HepG2 (cell line): ENCODE measurements around the gene CCDC178.

Source experiments
- CHCHD3 ChIP-seq: sonication (generic); formaldehyde crosslinking; IDR thresholded peaks from 2 replicates; pipeline ENCODE4 v1.8.0; 2022; ENCODE audit warnings: mild to moderate bottlenecking, missing genetic modification reagents, moderate library complexity
- KLF13 ChIP-seq: sonication (generic); formaldehyde crosslinking; IDR thresholded peaks from 2 replicates; pipeline ENCODE4 v1.4.0; 2020; ENCODE audit warnings: mild to moderate bottlenecking, missing genetic modification reagents
- MED8 ChIP-seq: sonication (generic); formaldehyde crosslinking; IDR thresholded peaks from 2 replicates; pipeline ENCODE4 v1.8.1; 2023; ENCODE audit warnings: mild to moderate bottlenecking, missing genetic modification reagents; ENCODE audit not compliant: insufficient replicate concordance
- SP2 ChIP-seq: sonication (generic); formaldehyde crosslinking; IDR thresholded peaks from 2 replicates; pipeline ENCODE4 v1.5.1; 2020; ENCODE audit warnings: mild to moderate bottlenecking, missing genetic modification reagents
- STAT5B ChIP-seq: sonication (generic); formaldehyde crosslinking; IDR thresholded peaks from 2 replicates; pipeline ENCODE4 v1.4.0; 2020; ENCODE audit warnings: missing genetic modification reagents
- TAF1 ChIP-seq: sonication (generic); formaldehyde crosslinking; IDR thresholded peaks from 2 replicates; pipeline ENCODE4 v1.4.0; 2020; ENCODE audit warnings: missing genetic modification reagents
- ZNF891 ChIP-seq: sonication (generic); formaldehyde crosslinking; IDR thresholded peaks from 2 replicates; pipeline ENCODE4 v1.5.0; 2020; ENCODE audit warnings: mild to moderate bottlenecking, missing genetic modification reagents
- TF ChIP-seq, protein P1 (sequence below): sonication (generic); formaldehyde crosslinking; IDR thresholded peaks from 2 replicates; pipeline ENCODE4 v1.5.0; 2020; ENCODE audit warnings: mild to moderate bottlenecking, missing genetic modification reagents, moderate library complexity
- TF ChIP-seq, protein P2 (sequence below), 2 experiments: sonication (generic) in 1 of 2; formaldehyde crosslinking in 1 of 2; IDR thresholded peaks; 2 replicates each; pipeline versions ENCODE4 v1.4.0 to v1.6.1; 2018 to 2020; ENCODE audit warnings: missing genetic modification reagents in 2 of 2, borderline replicate concordance in 1 of 2, low read depth in 1 of 2, mild to moderate bottlenecking in 1 of 2, missing biosample characterization in 1 of 2
- TF ChIP-seq, protein P3 (sequence below): sonication (generic); formaldehyde crosslinking; IDR thresholded peaks from 2 replicates; pipeline ENCODE4 v1.4.0; 2020; ENCODE audit warnings: missing genetic modification reagents, mild to moderate bottlenecking, borderline replicate concordance
- TF ChIP-seq, protein P4 (sequence below): sonication (generic); formaldehyde crosslinking; IDR thresholded peaks from 2 replicates; pipeline ENCODE4 v1.8.0; 2022; ENCODE audit warnings: missing genetic modification reagents, mild to moderate bottlenecking, moderate library complexity, borderline replicate concordance

DNA sequence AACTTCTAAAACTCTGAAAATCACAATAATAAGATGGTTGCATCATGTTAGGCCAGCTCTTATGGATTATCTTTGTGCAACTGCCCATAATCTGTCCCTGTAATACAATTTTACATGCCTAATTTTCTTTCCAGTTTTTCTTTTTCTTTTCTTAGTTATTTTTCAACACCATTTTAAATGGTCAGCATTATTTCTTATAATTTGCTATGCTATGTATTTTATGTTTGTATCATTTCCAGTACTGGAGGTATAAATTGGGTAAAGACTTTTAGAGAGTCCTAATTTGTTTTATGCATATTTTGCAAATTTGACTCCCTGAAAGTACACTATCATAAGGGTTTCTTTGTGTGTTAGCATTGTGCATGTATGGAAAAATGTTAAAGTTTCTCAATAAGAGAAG, 333.0 kb downstream of the CCDC178 start:
- TF ChIP-seq, protein P1, sequence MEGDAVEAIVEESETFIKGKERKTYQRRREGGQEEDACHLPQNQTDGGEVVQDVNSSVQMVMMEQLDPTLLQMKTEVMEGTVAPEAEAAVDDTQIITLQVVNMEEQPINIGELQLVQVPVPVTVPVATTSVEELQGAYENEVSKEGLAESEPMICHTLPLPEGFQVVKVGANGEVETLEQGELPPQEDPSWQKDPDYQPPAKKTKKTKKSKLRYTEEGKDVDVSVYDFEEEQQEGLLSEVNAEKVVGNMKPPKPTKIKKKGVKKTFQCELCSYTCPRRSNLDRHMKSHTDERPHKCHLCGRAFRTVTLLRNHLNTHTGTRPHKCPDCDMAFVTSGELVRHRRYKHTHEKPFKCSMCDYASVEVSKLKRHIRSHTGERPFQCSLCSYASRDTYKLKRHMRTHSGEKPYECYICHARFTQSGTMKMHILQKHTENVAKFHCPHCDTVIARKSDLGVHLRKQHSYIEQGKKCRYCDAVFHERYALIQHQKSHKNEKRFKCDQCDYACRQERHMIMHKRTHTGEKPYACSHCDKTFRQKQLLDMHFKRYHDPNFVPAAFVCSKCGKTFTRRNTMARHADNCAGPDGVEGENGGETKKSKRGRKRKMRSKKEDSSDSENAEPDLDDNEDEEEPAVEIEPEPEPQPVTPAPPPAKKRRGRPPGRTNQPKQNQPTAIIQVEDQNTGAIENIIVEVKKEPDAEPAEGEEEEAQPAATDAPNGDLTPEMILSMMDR: no peak
- TF ChIP-seq, protein P2, sequence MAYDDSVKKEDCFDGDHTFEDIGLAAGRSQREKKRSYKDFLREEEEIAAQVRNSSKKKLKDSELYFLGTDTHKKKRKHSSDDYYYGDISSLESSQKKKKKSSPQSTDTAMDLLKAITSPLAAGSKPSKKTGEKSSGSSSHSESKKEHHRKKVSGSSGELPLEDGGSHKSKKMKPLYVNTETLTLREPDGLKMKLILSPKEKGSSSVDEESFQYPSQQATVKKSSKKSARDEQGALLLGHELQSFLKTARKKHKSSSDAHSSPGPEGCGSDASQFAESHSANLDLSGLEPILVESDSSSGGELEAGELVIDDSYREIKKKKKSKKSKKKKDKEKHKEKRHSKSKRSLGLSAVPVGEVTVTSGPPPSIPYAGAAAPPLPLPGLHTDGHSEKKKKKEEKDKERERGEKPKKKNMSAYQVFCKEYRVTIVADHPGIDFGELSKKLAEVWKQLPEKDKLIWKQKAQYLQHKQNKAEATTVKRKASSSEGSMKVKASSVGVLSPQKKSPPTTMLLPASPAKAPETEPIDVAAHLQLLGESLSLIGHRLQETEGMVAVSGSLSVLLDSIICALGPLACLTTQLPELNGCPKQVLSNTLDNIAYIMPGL (CRISPR knock-in tag; IDR thresholded peaks at IDR 0.05; ENCODE audit: borderline replicate concordance in 1 of 2, low read depth in 1 of 2): no peak
- TF ChIP-seq MED8 (CRISPR knock-in tag) (no peak), STAT5B (no peak), KLF13 (no peak), CHCHD3 (CRISPR knock-in tag) (no peak), SP2 (CRISPR knock-in tag) (no peak), TAF1 (no peak), ZNF891 (no peak)
- TF ChIP-seq, protein P3, sequence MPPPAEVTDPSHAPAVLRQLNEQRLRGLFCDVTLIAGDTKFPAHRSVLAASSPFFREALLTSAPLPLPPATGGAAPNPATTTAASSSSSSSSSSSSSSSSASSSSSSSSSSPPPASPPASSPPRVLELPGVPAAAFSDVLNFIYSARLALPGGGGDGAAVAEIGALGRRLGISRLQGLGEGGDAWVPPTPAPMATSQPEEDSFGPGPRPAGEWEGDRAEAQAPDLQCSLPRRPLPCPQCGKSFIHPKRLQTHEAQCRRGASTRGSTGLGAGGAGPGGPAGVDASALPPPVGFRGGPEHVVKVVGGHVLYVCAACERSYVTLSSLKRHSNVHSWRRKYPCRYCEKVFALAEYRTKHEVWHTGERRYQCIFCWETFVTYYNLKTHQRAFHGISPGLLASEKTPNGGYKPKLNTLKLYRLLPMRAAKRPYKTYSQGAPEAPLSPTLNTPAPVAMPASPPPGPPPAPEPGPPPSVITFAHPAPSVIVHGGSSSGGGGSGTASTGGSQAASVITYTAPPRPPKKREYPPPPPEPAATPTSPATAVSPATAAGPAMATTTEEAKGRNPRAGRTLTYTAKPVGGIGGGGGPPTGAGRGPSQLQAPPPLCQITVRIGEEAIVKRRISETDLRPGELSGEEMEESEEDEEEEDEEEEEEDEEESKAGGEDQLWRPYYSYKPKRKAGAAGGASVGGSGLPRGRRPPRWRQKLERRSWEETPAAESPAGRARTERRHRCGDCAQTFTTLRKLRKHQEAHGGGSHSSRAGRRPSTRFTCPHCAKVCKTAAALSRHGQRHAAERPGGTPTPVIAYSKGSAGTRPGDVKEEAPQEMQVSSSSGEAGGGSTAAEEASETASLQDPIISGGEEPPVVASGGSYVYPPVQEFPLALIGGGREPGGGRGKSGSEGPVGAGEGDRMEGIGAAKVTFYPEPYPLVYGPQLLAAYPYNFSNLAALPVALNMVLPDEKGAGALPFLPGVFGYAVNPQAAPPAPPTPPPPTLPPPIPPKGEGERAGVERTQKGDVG: no peak
- TF ChIP-seq, protein P4, sequence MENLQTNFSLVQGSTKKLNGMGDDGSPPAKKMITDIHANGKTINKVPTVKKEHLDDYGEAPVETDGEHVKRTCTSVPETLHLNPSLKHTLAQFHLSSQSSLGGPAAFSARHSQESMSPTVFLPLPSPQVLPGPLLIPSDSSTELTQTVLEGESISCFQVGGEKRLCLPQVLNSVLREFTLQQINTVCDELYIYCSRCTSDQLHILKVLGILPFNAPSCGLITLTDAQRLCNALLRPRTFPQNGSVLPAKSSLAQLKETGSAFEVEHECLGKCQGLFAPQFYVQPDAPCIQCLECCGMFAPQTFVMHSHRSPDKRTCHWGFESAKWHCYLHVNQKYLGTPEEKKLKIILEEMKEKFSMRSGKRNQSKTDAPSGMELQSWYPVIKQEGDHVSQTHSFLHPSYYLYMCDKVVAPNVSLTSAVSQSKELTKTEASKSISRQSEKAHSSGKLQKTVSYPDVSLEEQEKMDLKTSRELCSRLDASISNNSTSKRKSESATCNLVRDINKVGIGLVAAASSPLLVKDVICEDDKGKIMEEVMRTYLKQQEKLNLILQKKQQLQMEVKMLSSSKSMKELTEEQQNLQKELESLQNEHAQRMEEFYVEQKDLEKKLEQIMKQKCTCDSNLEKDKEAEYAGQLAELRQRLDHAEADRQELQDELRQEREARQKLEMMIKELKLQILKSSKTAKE (CRISPR knock-in tag): no peak
